RCC 7860 (cell line): ENCODE results near the gene GBP7.
"Not testable (repeated sequence)": the region's sequence is repeated elsewhere in the genome, so short reads cannot be mapped to it uniquely, and the experiment has no call there.

ENCODE experiments used
- DNase-seq: peaks from one replicate; pipeline ENCODE4 v3.0.0-alpha.2; 2015; ENCODE audit warnings: low spot score
- FAIRE-seq: peaks from 2 replicates; lab custom pipeline; 2012; peaks lifted over from hg19 to GRCh38; lab: Jason Lieb, UNC

GBP7 gene, protein sequence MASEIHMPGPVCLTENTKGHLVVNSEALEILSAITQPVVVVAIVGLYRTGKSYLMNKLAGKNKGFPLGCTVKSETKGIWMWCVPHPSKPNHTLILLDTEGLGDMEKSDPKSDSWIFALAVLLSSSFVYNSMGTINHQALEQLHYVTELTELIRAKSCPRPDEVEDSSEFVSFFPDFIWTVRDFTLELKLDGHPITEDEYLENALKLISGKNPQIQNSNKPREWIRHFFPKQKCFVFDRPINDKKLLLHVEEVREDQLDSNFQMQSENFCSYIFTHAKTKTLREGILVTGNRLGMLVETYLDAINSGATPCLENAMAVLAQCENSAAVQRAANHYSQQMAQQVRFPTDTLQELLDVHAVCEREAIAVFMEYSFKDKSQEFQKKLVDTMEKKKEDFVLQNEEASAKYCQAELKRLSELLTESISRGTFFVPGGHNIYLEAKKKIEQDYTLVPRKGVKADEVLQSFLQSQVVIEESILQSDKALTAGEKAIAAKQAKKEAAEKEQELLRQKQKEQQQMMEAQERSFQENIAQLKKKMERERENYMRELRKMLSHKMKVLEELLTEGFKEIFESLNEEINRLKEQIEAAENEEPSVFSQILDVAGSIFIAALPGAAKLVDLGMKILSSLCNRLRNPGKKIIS

DNA sequence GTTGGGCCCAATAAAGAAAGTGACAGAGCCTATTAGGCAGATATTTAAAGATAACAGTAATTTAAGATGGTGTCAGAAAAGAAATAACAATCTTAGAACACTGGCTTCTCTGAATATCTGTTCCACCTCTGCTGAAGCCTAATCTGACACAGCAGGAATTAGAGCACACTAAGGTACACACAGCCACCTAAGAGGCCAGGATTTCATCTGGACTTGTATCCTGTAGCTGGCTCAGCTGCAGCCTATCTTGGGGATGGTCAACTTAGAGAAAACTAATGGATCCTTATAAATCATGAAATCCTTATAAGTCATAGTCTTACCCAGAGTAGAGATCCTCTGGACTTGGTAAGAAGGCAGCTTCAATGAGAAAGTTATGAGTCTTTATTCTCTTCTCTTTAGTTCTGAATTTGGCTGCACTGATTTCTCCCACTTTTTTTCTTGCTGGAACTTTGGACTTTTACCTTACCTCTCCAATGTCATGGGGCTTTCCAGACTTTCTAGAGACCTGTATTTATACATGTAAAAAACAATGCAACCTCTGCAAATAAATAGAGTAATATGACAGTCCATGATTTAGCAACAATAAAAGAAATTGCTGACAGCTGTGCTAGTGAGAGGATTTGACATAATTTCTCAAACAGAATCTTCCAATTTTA is at the start of gene GBP7:
GBP7 (minus strand) TSS at position 403 of the 656 bp plus-strand sequence. CDS start 4,068 bp downstream, outside the sequence.
- DNase-seq (no peak), FAIRE-seq (no peak)

DNA sequence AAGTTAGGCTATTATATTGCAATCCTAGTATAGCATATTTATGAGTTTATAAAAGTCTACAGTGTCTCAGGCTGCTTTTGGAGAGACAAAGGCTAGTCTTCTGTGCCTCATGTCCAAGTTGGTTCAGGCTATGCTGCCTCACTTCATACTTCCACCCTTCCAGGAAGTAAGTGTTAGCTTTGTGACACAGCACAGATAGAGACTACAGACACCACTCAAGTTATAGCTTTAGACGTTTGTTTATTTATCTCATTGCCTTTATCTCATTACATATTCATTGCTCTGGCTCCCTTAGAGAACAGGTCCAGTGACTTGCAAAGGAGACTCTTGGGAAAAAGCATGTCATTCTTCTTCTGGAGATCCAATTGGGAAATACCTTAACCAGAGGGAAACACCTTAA is 45.5 kb upstream of the GBP7 start:
- no peak for DNase-seq
- FAIRE-seq = no peak

DNA sequence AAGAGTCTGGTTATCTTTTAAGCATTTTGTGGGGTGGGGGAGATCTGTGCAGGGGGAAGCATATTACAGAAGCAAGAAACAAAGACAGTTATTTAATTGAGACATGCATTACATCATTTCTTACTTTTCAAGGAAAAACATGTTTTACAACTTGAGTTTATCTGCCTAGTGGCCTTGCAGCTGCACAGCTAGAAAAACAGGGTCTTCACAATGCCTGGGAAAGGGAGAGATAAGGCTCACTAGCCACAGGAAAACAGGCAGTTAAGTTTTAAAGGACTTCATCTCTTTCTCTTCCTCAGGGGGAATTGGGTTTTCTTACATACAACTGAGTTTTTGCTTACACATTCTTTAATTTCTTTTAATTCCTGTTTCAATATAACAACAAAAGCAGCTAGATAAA is 44.0 kb upstream of the GBP7 start:
- not testable (repeated sequence) for FAIRE-seq, DNase-seq

DNA sequence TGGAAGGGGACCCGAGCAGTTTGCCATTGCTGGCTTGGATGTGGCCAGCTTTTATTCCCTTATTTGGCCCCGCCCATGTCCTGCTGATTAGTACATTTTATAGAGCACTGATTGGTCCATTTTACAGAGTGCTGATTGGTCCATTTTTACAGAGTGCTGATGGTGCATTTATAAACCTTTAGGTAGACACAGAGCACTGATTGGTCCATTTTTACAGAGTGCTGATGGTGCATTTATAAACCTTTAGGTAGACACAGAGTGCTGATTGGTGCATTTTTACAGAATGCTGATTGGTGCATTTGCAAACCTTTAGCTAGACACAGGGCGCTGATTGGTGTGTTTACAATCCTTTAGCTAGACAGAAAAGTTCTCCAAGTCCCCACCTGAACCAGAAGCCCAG is 43.1 kb upstream of the GBP7 start:
- not testable (repeated sequence) for FAIRE-seq, DNase-seq

DNA sequence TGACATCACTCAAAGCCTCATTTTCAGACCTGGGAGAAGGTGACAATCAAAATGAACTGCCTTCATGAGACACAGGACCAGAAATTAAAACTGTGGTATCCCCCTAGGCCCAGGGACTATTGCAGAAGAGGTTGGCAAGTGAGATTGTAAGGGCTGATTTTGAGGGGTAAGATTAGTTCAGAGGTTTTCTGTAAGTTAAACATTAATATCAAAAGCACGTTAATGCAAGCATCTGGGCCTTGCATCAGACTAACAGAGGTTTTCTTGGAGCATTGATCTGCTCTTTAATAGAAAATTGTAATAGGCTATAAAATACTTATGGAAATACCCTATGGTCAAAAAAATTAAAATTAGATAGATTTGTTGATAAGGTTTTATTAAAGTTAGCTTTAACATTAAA is 37.5 kb upstream of the GBP7 start:
- no peak for DNase-seq
- no peak for FAIRE-seq

DNA sequence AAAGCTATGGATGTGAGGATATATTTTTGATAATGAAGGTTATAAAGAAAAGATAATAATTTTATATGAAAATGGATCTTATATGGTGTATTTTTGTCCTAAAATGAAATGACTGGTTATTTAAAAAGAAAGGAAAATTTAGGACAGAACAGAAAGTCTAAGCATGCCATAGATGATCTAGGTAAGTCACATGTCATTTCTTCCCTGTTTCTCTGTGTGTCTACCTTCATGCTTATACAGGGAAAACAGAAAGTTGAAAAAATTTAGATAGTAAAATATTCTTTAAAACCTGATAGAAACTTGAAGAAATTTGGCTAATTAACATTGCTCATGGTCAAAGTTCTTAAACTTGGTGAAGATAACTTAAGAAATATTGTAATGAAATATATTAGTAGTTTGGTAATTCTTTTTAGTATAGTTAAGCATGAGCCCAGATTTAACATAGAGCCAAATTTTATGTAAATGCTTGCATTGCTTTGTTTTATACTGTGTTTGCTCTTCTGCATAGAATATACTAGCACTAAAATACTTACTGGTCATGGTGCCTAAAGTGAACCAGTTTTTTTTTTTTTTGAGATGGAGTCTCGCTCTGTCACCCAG is 35.3 kb upstream of the GBP7 start:
- no peak for FAIRE-seq
- DNase-seq = no peak

DNA sequence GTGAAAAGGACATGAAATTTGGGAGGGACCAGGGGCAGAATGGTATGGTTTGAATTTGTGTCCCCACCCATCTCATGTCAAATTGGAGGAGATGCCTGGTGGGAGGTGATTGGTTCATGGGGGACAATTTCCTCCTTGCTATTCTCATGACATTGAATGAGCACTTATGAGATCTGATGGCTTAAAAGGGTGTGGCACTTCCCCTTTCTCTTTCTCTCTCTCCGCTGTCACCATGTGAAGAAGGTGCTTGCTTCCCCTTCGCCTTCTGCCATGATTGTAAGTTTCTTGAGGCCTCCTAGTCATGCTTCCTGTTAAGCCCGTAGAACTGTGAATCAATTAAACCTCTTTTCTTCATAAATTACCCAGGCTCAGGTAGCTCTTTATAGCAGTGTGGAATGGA is 30.6 kb upstream of the GBP7 start:
- FAIRE-seq (no peak), DNase-seq (no peak)

DNA sequence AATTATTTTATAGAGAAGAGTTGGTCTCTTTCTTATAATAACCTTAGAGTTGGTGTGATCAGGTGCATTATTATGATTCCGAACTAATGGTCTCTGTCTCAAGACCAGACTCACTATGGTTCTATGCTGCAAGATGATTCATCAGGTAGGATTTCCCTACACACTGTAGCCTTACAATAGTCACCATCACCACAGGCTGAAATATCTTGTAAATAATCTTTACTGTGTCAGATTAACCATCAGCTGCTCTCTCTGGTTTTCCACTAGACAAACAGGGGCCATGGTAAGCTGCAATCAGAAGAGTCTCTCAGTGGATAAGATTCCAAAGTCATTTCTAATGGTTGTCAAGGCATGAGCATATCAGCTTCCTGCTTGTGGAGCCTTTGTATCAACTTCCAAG is 27.4 kb upstream of the GBP7 start:
- no peak for DNase-seq
- FAIRE-seq = no peak

DNA sequence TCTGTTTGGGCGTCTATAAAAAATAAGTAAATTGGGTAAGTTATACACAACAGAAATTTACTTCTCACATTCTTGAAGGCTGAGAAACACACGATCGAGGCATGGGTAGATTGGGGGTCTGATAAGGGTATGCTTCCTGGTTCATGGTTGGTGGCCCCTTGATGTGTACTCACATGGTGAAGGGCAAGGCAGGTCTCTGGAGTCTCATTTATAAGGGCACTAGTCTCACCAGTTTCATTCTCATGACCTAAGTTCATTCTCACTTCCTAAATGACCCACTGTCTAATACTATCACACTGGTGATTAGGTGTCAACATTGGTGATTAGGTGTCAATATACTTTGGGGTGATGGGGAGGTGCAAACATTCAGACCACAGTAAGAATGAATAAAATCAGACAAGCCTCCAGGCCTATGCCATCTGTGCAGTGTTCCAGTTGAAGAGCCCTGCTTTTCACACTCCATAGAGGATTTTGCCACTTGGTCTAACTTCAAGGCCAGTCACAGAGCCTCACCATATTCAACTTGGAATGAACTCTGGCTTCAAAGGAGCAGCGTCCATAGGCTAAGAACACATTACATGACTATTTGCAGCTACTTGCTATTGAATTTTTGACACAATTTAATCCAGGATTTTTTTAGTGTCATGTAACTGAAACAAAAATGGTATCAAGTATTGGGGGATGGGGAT is 25.4 kb upstream of the GBP7 start:
- DNase-seq (no peak), FAIRE-seq (no peak)

DNA sequence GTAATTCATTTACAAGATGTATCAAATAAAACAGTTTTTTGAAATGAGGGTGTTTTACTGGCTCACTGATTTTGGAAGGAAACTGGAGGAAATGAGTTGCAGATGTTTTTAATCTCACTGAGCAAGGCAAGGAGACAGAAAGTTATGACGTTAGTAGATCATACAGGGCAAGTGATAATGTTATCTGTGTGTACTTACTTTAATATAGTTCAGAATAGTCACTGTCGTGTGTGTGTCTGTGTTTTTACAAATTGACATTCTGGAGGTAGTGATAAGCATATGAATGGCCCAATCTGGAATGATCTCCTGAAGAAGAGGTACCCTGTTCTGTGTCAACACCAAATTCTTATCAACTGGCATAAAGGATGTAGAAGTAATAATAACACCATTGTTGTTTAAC is 24.9 kb upstream of the GBP7 start:
- DNase-seq = no peak

DNA sequence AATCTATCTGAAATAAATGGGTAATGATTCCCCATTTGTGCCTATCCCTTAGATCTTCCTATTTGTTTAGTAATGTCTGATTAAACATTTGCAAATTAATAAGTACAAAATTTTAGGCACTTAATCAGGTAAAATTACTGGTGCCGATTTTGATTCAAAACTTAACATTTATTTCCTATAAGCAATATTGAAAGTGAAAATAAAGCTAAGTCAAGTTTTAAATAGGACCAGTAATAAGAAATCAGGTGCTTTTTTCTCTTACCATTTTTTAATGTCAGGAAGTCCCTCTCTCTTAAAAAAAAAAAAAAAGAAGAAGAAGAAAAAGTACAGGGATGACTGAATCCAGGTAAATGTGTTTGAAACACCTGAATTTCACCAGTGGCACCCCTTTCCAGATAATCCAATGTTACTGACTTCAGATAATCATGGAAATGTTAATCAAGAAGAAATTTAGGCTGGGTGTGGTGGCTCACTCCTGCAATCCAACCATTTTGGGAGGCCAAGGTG is 23.8 kb upstream of the GBP7 start:
- FAIRE-seq (no peak), DNase-seq (no peak)

More for the DNA sequence above, 24.9 kb upstream of the GBP7 start:
- no peak for FAIRE-seq

DNA sequence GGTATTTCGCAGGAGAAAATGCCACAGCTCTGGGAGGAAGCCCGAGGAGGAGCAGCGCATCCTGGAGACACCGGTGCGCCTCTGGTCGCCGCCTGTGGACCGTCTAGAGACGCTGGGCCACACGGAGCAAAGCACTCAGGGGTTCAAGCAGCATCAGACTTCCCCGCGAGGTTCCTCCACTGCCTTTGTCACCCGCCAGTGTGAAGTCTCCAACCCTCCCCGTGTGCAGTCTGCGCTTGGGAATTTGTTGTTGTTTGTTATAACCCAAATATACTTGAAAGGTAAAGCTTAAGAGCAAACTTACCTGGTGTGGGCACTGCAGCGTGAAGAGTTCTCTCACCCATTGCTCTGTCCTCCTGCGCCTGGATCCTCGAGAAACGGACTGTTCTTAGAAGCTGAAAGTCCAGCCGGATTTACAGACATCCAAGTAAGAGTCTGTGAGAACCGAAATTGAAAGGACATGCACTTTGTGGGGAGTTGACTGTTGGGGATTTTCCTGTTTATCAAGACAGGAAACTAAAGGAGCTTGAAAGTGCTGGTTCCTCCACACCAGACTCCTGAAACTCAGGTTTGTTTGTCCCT is 22.8 kb upstream of the GBP7 start, which contains the start of gene GBP4:
GBP4 (minus strand) TSS at position 452 of the 582 bp plus-strand sequence; CDS start at position 344, 108 bp downstream.
- DNase-seq (no peak), FAIRE-seq (no peak)

DNA sequence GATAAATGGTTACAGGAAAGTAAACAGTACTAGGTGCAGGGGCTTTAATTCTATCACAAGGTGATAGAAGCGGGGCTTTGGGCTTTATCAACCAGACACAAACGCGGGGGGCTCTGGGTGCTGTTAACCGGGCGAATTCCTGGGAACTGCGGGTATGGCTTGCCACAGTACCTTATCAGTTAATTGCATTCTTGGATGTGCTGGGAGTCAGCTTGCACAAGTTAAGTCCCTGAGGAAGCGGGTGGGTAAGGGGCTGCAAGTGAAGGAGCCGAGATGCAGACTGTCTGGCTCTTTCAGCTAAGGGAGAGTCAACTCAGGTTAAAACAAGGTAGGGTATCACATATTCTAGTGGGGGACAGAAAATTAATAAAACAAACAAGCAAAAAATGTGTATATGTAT is 22.3 kb upstream of the GBP7 start:
- DNase-seq (no peak), FAIRE-seq (no peak)

DNA sequence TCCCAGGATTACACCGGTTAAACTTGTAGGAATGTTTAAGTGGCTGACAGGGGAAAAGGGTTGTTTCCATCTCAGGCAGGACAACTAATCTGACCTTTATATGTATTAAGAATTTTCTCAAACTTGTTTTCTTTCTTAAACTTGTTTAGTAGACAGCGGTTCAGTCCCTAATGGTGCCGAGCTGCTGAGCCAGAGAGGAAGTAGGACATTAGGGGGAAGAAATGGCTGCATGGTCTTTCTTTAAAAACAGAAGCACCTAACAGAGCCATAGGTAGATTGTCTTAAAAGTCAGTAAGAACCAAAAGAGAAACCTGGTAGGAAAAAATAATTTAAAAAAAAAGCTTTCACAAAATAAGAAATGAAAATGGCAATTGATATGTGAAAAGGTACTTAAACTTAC is 19.7 kb upstream of the GBP7 start:
- no peak for DNase-seq
- no peak for FAIRE-seq

DNA sequence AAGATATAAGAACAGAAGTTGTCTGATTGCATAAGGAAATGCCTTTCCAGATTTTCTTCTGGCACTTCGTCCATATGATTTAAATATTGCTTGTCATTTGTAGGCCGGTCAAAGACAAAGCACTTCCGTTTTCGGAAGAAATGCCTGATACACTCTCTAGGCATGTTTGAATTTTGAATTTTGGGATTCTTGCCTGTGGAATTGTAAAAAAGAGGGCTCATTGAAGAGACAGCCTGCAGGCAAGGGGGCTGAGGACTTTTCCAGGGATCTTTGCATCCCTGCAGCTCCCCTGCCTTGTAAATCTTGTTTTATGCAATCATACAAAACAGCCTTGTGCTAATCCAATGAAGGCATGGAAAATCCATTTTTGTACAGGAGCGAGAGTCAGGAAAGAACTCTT is 15.5 kb upstream of the GBP7 start:
- DNase-seq (no peak), FAIRE-seq (no peak)

DNA sequence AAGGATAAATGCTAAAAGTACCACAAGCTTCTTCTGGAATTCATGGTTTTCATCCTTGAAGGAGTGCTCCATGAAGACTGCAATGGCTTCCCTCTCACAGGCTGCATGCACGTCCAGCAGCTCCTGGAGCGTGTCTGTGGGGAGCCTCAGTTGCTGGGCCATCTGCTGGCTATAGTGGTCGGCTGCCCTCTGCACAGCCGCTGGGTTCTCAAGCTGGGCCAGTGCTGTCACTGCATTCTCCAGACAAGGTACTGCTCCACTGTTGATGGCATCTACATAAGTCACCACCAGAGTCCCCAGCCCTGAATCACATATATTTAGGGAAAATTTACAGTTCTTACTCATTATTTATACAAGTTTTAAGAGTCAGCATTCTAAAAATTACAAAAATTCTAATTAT is 14.2 kb upstream of the GBP7 start:
- FAIRE-seq (no peak), DNase-seq (no peak)

DNA sequence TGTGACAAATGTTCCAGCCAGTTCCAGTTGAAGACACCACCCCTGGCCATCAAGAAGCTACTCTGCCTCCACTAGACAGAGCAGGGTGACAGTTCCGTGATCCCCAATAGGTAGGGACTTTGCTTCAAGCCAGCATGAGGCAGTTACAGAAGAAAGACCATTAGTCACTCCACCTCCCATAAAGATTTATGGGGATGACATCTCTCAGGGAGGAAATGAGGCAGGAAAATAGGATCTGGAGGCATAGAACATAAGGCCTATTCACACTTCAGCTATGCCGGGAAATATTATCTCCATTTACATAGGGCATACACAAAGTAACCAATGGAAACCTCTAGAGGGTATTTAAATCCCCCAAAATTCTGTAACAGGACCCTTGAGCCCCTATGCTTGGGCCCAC is 3.5 kb upstream of the GBP7 start:
- DNase-seq = no peak
- no peak for FAIRE-seq

DNA sequence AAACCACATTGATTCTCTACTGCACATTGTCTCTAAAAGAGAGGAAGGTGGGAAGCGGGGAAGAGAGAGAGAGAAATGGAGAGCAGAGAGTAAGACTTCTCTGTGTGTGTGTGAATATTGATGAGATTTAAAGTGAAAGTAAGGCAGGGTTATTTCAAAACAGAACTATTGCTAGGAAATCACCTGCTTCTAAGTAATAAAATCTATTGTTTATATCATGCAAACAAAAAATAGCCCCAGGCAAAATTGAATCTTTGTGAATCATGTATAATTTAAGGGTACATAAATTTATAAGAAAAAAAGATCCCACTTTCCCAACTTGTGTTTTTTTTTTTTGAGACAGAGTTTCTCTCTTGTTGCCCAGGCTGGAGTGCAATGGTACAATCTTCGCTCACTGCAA is 1.2 kb upstream of the GBP7 start:
- FAIRE-seq (no peak), DNase-seq (no peak)

DNA sequence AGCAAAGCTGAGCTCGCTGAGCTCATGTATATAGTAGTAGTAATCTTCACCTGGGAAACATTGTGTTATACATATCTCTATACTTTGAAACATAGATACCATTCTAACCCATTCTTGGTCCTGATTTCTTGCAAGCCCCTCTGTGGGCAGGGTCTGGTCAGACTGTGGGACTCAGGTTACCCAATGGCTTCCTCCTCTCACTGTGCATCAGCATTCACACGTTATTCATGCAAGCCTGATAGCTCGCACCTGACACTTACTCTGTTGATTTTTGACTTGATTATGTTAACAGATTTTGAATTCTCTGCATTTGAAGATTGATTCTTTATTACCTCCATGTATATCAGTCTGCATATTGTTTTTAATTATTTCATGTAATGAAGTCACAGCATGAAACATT is 1.3 kb downstream of the GBP7 start:
- no peak for DNase-seq

DNA sequence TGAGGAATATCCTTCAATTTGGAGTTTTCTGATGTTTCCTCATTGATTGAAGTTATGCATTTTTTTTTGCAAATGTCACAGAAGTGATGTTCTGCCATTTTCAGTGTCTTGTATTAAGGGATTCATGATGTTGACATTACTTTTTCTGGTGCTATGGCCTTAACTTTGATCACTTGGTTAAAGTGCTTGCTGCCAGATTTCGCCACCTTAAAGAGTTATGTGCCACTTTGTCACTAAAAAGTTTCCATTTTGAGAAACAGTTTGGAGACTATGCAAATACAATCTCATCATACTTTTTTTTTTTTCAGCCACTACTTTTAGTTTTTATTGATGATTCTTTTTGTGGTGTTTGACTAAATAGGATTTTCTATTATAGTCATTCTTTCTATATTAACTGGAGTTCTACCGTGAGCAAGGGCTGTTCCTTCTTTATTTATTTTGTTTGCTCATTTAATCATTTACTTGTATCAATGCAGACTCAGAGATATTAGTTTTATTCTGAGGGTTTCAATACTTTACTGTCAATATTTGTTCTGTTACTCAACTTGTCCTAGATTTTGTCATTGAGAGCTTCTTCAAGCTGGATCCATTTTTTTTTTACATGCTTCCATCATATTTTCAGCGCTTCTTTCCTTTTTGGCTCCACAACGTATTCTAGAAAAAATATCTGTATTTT is 3.2 kb downstream of the GBP7 start:
- FAIRE-seq (no peak), DNase-seq (no peak)

More for the DNA sequence above, 1.3 kb downstream of the GBP7 start:
- FAIRE-seq = no peak
